Neural crest cell (in vitro differentiated cells): ENCODE data around the gene MAML3. TPM values are rescaled to one million over a fixed set of nuclear protein-coding genes. Genes with fewer than 3 reads are reported as not detected.

Experiments
- DNase-seq: peaks from one replicate; pipeline ENCODE4 v3.0.0; 2021; ENCODE audit warnings: low read depth, mixed read lengths, low spot score
- H3K27ac Mint-ChIP-seq: one replicate; pipeline ENCODE4 v1.8.0; 2021; ENCODE audit warnings: mild to moderate bottlenecking, mixed read lengths; ENCODE audit not compliant: unreplicated experiment
- H3K27me3 Mint-ChIP-seq: 2 replicates; pipeline ENCODE4 v1.8.0; 2021; ENCODE audit warnings: low read depth, mild to moderate bottlenecking, mixed read lengths
- H3K36me3 Mint-ChIP-seq: 2 replicates; pipeline ENCODE4 v1.8.0; 2021; ENCODE audit warnings: low read depth, mild to moderate bottlenecking, mixed read lengths
- H3K4me1 Mint-ChIP-seq: 2 replicates; pipeline ENCODE4 v1.8.0; 2021; ENCODE audit warnings: mixed read lengths
- H3K4me3 Mint-ChIP-seq: one replicate; pipeline ENCODE4 v1.8.0; 2021; ENCODE audit warnings: mild to moderate bottlenecking, mixed read lengths
- H3K9me3 Mint-ChIP-seq: 2 replicates; pipeline ENCODE4 v1.8.0; 2021; ENCODE audit warnings: mixed read lengths
- total RNA-seq: library from RNA; stranded (reverse); gene quantifications from 2 replicates; pipeline ENCODE4 v1.2.1, GENCODE V29; 2021
- TF ChIP-seq, protein P1 (sequence below): fragments of 200-600 bp; sonication (generic); conservative IDR thresholded peaks from 2 replicates; pipeline ENCODE4 v1.5.0; 2021; ENCODE audit warnings: antibody characterized with exemption, mild to moderate bottlenecking

The MAML3 gene
- total RNA-seq, 1 donor from 2014 or later = 21.8 TPM

DNA sequence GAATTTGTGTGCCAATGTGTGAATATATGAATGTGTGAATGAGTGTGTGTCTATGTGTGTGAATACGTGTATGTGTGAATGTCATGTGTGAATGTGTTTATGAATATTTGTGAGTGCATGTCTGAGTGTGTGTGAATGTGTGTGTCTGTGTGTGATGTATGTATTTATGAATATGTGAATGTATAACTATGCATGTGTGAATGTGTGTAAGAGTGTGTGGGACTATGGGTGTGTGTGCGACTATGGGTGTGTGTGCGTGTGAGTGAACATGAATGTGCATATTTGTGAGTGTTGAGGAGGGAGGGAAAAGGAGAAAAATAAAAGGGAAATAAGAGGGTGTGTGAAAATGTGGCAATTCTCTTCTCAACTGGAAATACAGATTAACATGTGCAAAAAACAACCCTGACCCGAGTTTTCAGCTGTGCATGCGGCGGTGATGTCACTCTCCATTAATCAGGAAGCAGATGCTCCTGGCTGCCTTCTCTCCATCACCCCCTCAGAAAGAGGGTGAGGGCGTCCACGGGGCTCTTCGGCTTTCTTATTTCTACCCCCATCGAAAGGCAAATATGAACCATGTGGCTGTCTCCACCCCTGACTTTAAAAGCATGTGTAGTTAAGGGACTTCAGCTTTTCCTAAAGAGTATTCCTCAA, 219.8 kb downstream of the MAML3 start:
- DNase-seq = no peak
- Mint-ChIP-seq H3K9me3 (no peaks in the 10 kb centered on the region), H3K27me3 (no peaks in the 10 kb centered on the region), H3K4me1 (peaks cover 14% of the 10 kb centered on the region), H3K36me3 (no peaks in the 10 kb centered on the region), H3K4me3 (no peak overlapping the region), H3K27ac (no peak overlapping the region)
- TF ChIP-seq, protein P1, sequence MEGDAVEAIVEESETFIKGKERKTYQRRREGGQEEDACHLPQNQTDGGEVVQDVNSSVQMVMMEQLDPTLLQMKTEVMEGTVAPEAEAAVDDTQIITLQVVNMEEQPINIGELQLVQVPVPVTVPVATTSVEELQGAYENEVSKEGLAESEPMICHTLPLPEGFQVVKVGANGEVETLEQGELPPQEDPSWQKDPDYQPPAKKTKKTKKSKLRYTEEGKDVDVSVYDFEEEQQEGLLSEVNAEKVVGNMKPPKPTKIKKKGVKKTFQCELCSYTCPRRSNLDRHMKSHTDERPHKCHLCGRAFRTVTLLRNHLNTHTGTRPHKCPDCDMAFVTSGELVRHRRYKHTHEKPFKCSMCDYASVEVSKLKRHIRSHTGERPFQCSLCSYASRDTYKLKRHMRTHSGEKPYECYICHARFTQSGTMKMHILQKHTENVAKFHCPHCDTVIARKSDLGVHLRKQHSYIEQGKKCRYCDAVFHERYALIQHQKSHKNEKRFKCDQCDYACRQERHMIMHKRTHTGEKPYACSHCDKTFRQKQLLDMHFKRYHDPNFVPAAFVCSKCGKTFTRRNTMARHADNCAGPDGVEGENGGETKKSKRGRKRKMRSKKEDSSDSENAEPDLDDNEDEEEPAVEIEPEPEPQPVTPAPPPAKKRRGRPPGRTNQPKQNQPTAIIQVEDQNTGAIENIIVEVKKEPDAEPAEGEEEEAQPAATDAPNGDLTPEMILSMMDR = no peak

DNA sequence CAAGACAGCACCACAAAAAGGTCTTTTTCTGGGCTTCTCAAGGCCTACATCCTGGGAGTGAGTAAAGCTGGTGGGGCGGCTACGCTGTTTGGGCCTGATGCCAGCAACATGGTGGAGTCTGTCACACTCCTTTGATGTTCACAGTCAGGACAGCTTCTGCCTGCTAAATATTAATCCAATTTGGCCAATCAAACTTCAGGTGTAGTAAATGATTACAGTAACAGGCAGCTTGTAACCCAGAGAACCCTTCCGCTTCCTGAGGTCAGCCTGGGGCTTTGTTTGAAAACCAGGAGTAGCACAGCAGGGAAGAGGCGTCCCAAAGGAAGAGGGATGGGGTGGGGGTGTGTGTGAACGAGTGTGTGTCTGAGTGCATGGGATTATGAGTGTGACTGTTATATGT, 220.4 kb downstream of the MAML3 start:
- TF ChIP-seq, protein P1 = no peak
- Mint-ChIP-seq H3K4me3 (no peak overlapping the region), H3K4me1 (peaks cover 20% of the 10 kb centered on the region)

DNA sequence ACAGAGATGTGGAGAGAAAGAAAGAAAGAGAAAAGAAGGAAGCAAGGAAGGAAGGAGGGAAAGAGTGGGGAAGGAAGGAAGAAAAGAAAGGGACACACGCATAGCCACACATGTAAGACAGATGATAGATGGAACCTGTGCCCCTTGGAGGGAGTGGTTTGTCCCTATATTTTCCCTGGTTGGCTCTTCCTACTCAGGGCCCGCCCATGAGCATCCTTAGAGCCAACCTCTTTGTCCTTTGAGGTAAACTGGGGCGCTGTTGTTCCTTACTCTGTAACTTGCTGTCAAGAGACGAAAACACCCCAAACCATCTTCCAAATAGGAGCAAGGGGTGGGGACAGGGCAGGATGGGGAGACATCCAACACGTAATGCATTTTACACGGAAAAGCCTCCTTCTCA, 220.9 kb downstream of the MAML3 start:
- Mint-ChIP-seq H3K27ac (no peak overlapping the region), H3K36me3 (no peaks in the 10 kb centered on the region), H3K27me3 (no peaks in the 10 kb centered on the region), H3K4me1 (peaks cover 24% of the 10 kb centered on the region), H3K4me3 (no peak overlapping the region), H3K9me3 (no peaks in the 10 kb centered on the region)
- DNase-seq = no peak
- TF ChIP-seq, protein P1 = no peak

More for the DNA sequence above, 220.4 kb downstream of the MAML3 start:
- no peak for DNase-seq
- no peak overlapping the region for H3K27ac Mint-ChIP-seq
- H3K9me3 Mint-ChIP-seq = no peaks in the 10 kb centered on the region
- H3K27me3 Mint-ChIP-seq = no peaks in the 10 kb centered on the region
- H3K36me3 Mint-ChIP-seq = no peaks in the 10 kb centered on the region

DNA sequence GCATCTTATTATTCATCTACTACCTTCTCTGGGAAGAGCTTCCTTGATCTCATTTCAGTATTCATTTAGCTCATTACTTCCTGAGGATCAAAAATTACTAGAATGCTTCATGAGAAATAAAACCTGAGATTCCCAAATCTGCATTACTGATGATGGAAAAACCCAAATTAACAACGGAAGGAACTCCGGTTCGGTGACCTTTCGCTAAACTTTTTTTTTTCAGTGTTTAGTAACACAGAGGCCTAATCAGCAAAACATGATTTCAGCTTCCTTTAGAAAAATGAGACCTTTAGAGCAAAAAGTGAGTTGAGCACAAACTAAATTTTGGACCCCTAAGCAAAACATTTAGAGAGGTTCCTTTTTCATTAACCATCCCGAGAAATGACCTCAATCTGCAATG, 229.2 kb downstream of the MAML3 start:
- Mint-ChIP-seq H3K27ac (no peak overlapping the region), H3K27me3 (no peaks in the 10 kb centered on the region), H3K9me3 (no peaks in the 10 kb centered on the region), H3K4me1 (peaks cover 41% of the 10 kb centered on the region), H3K36me3 (peaks cover 3% of the 10 kb centered on the region), H3K4me3 (no peak overlapping the region)
- no peak for DNase-seq
- TF ChIP-seq, protein P1 = no peak

DNA sequence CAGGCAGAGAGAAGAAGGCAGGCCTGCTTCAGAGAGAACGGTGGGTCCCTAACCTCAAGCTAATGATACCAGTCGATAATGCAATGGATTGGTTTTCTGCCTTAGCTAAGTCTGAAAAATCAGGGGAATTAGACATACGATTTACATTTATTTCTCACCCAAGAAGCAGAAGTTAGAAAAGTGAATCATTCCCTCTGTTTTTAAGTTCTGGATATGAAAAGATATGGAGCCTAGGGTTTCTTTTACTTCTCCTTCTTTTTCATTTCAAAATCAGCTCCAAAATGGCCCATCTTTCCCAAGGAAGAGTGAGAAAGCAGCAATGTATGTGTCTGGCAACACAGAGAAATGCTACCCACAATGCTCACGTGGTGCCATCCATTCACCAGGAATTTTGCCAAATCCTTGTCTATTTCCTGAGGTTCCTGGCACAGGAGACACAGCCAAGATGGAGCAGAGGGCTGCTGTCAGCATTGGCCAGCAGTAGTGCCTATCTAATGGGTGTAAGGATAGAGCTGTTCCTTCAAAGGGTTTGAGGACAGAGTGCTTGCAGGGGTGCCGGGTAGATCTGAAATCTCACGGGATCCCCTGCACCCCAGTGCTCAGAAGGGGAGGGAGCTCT, 231.5 kb downstream of the MAML3 start:
- Mint-ChIP-seq H3K4me3 (no peak overlapping the region), H3K9me3 (no peaks in the 10 kb centered on the region), H3K4me1 (peaks cover 52% of the 10 kb centered on the region)

More for the DNA sequence above, 231.5 kb downstream of the MAML3 start:
- no peaks in the 10 kb centered on the region for H3K27me3 Mint-ChIP-seq
- DNase-seq = no peak
- H3K36me3 Mint-ChIP-seq = peaks cover 3% of the 10 kb centered on the region
- H3K27ac Mint-ChIP-seq = no peak overlapping the region
- TF ChIP-seq, protein P1 = no peak
